Measurements from ENCODE around the gene RBM3. TPM values are rescaled to one million over a fixed set of nuclear protein-coding genes. Genes with fewer than 3 reads are reported as not detected.

Gene RBM3
- total and polyA plus RNA-seq, 2 of the 8 experiments (the other 6 are each of a cell fraction or from before 2014, with no cell fraction given): 99.6 to 164 TPM

DNA sequence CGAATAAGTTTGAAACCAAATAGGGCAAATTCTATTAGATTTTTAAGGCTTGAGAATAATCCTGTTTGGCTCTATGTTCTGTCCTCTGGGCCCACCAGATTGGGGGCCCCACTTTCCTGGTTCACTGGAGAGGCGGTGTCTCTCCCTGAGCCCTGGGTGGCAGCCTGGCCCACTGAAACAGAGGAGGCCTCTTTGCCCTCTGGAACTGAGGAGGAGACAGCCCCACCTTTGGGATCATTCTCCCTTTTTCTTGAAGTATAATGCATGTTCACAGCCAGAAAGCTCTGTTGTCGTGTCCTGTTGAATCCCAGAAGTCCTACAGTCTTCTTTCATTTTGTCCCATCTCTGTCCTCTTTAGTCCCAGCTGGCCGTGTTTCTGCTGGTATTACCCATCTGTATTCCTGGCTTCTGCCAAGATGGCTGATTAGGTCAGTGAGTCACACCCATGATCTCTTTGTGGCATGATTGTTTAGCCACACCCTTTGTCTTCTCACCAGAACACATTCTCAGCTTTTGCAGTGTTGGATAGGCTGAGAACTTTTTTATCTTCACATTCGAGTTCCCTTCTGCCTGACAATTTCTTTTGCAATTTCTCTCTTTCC lies 42.8 kb upstream of the RBM3 start:
- no peak overlapping the region for H3K4me2 ChIP-seq (ENCODE audit: insufficient read depth in 1 of 2, low read depth in 2 of 2, low read length in 2 of 2)
- no peak overlapping the region for H2BK120ac ChIP-seq (replicated peaks; ENCODE audit: low read depth, low read length)
- no peak overlapping the region for H3K14ac ChIP-seq (ENCODE audit: insufficient read length)
- H2BK20ac ChIP-seq (ENCODE audit: low read length): no peak overlapping the region
- H2BK15ac ChIP-seq (ENCODE audit: low read length): no peak overlapping the region
- H2BK5ac ChIP-seq (ENCODE audit: low read depth, low read length): no peak overlapping the region
- H2AFZ ChIP-seq (ENCODE audit: low read length): no peak overlapping the region
- H3K18ac ChIP-seq (ENCODE audit: extremely low read depth, low read length): no peak overlapping the region
- no peak overlapping the region for H3K56ac ChIP-seq (replicated peaks; ENCODE audit: insufficient read length, low read depth, low read length)
- H4K20me1 ChIP-seq (replicated peaks in 1 of 2; ENCODE audit: control insufficient read depth in 1 of 2, insufficient read depth in 2 of 2, low read length in 2 of 2): no peaks in the 10 kb centered on the region
- H4K5ac ChIP-seq (ENCODE audit: insufficient read length, low read depth, low read length): no peak overlapping the region
- no peak overlapping the region for H4K91ac ChIP-seq (replicated peaks; ENCODE audit: insufficient read length, low read length)
- no peaks in the 10 kb centered on the region for H3K9me3 ChIP-seq (ENCODE audit: insufficient read depth in 2 of 2, low read depth in 1 of 2, low read length in 1 of 2)
- no peak overlapping the region for H3K4ac ChIP-seq (replicated peaks; ENCODE audit: insufficient read length, low read depth, low read length)
- H3K27me3 ChIP-seq (replicated peaks in 1 of 4; ENCODE audit: control insufficient read depth in 3 of 4, extremely low read depth in 1 of 4, insufficient read depth in 3 of 4, low read length in 3 of 4): no peaks in the 10 kb centered on the region
- TF ChIP-seq CHD1 (IDR thresholded peaks at IDR 0.05; ENCODE audit: low read depth, low read length): no peak
- no peak for TF ChIP-seq SIX5 (IDR thresholded peaks at IDR 0.05; ENCODE audit: low read depth, low read length)
- no peak for TF ChIP-seq KDM1A (IDR thresholded peaks at IDR 0.05; ENCODE audit: borderline replicate concordance, low read length)
- TF ChIP-seq HDAC6 (IDR thresholded peaks at IDR 0.05; ENCODE audit: low read depth, low read length): no peak
- no peak for TF ChIP-seq ASH2L (IDR thresholded peaks at IDR 0.05; ENCODE audit: low read length)
- TF ChIP-seq CREB1 (IDR thresholded peaks at IDR 0.05): no peak
- TF ChIP-seq EGR1 (IDR thresholded peaks at IDR 0.05; ENCODE audit: borderline replicate concordance, low read depth, low read length): no peak
- no peak for TF ChIP-seq CHD2 (IDR thresholded peaks at IDR 0.05; ENCODE audit: low read length)
- TF ChIP-seq GABPA (IDR thresholded peaks at IDR 0.05; ENCODE audit: borderline replicate concordance, insufficient read depth, low read length): no peak
- TF ChIP-seq KDM4A (IDR thresholded peaks at IDR 0.05; ENCODE audit: low read depth, low read length, severe bottlenecking): no peak
- no peaks in the 10 kb centered on the region for H3K23me2 ChIP-seq (ENCODE audit: low read depth, low read length)
- peaks cover 2 to 30% (median 19%) of the 10 kb centered on the region in 4 experiments; a peak in 6 of 8 replicates for H3K36me3 ChIP-seq (ENCODE audit: control insufficient read depth in 2 of 4, insufficient read depth in 4 of 4, low read length in 3 of 4)
- H3K79me2 ChIP-seq (ENCODE audit: control insufficient read depth in 1 of 2, insufficient read depth in 2 of 2, low read length in 2 of 2): no peaks in the 10 kb centered on the region
- no peak overlapping the region for H3K4me3 ChIP-seq (ENCODE audit: extremely low read depth in 1 of 4, insufficient read depth in 2 of 4, low read depth in 3 of 4, low read length in 4 of 4)
- DNase-seq (ENCODE audit: low read depth in 1 of 2, low spot score in 2 of 2) (no peak), FAIRE-seq (no peak)
- H3K27ac ChIP-seq (ENCODE audit: low read depth, low read length): no peak overlapping the region
- no peaks in the 10 kb centered on the region for H3K79me1 ChIP-seq (ENCODE audit: low read depth, low read length)
- no peak overlapping the region for H2AK5ac ChIP-seq (ENCODE audit: low read depth, low read length)
- WGBS, 2 experiments (ENCODE audit: extremely low coverage in 1 of 2, insufficient coverage in 1 of 2, insufficient read length in 1 of 2, insufficient replicate concordance in 2 of 2, low coverage in 1 of 2, low lambda C conversion rate in 2 of 2, missing lambda C conversion rate in 1 of 2): 92% methylated on average over 3 of the region's 5 CpGs; no CpG with 5 or more reads in 1 of the 2 experiments
- no peak overlapping the region for H4K8ac ChIP-seq (ENCODE audit: extremely low read depth, insufficient read depth, low read length)
- H3K23ac ChIP-seq (ENCODE audit: insufficient read length): no peak overlapping the region
- ChIA-PET POLR2A (ENCODE audit: partially characterized antibody) (interaction anchor here (0.6 to 3.3 kb wide), 3 partner anchors 10 to 47 kb away, joined by 3 to 10 read pairs (median 3); partner anchors contain the start of gene EBP), CTCF (ENCODE audit: partially characterized antibody) (no interaction called here)
- H3K9ac ChIP-seq (replicated peaks in 1 of 4; ENCODE audit: extremely low read depth in 1 of 4, low read depth in 3 of 4, low read length in 3 of 4): 0 out of 7 replicates have a peak overlapping the region, but pooled peaks of 1 of the 4 experiments have one; percentile 13
- no peaks in the 10 kb centered on the region for H3K4me1 ChIP-seq (replicated peaks in 1 of 4; ENCODE audit: control insufficient read depth in 3 of 4, insufficient read depth in 4 of 4, low read length in 3 of 4)
- H2BK12ac ChIP-seq (ENCODE audit: low read depth, low read length): no peak overlapping the region
